ENCODE results near the gene STK4. TPM values are rescaled to one million over a fixed set of nuclear protein-coding genes. Genes with fewer than 3 reads are reported as not detected.

The STK4 gene
- total RNA-seq, 5 donors from 2014 or later (not counting 1 experiment from before 2014, with no cell fraction given): 244 to 315 (median 271) TPM

DNA sequence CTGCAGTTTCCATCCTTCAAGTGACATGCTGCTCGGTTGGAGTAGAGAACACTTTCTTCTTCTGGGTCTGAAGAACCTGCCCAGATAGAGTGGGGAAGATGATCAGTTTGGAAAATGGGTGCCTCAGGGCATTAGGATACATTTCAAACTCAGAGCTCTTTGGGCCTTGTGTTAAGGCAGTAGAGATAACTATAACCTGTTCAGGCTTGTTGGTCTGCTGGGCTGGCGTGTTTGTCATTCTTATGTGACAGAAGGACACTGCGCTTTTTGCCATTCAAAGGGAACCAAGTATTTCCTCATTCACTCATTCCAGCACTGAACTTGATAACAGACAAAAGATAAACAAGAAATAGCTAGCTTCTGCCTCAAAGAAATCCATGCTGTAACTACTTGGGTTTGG lies 9.9 kb upstream of the STK4 start:
- peaks cover 54% of the 10 kb centered on the region for H3K36me3 Mint-ChIP-seq
- peak overlapping the region in 1 of 2 donors; percentile 15 for H3K27ac Mint-ChIP-seq
- Histone ChIP-seq H3K4me1 (ENCODE audit: control insufficient read depth in 1 of 2, extremely low read depth in 1 of 2, insufficient read depth in 2 of 2, low read length in 2 of 2) (peaks cover 15 to 21% of the 10 kb centered on the region in 2 experiments), H3K4me3 (ENCODE audit: control insufficient read depth in 1 of 2, extremely low read depth in 1 of 2, low read length in 1 of 2) (no peak overlapping the region), H3K27me3 (replicated peaks in 1 of 2; ENCODE audit: control insufficient read depth in 2 of 2, extremely low read depth in 1 of 2, insufficient read depth in 2 of 2, low read length in 1 of 2) (no peaks in the 10 kb centered on the region), H3K9me3 (no peaks in the 10 kb centered on the region), H3K27ac (ENCODE audit: low read length) (no peak overlapping the region), H3K36me3 (ENCODE audit: control insufficient read depth in 2 of 2, extremely low read depth in 1 of 2, insufficient read depth in 1 of 2, low read length in 1 of 2) (peaks cover 12 to 44% of the 10 kb centered on the region in 2 donors)
- H3K9me3 Mint-ChIP-seq: no peaks in the 10 kb centered on the region
- POLR2A ChIA-PET: no interaction called here
- no peak for ATAC-seq (replicated peaks in 1 of 4)
- 100% methylated on average over 1 of the region's 3 CpGs for WGBS (ENCODE audit: insufficient coverage)
- CTCF ChIA-PET: no interaction called here
- peaks cover 57 to 77% (median 68%) of the 10 kb centered on the region in 3 donors for H3K4me1 Mint-ChIP-seq
- H3K4me3 Mint-ChIP-seq: no peak overlapping the region
- DNase-seq: no peak
- H3K27me3 Mint-ChIP-seq: no peaks in the 10 kb centered on the region

DNA sequence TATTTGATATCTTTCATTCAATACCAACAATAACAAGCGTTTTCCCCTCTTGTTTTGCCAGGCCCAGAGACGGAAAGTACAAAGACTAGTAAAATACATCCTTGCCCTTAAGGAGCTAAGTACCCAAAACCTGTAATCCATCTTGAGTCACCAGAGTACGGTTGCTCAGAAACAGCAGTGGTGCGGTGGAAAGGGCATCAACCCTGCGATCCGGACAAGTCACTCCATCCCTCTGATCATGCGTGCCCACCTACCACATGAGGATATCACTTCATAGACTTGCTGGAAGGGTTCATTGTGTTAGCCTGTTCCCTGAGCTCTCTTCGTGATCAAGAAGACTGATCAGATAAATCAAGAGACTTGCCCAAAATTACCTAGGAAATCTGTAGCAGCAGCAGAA lies 8.0 kb upstream of the STK4 start:
- Mint-ChIP-seq H3K4me3 (peak overlapping the region; percentile 94 to 99 (median 96)), H3K4me1 (peaks cover 53 to 72% (median 70%) of the 10 kb centered on the region in 3 donors), H3K36me3 (peaks cover 36% of the 10 kb centered on the region), H3K9me3 (no peaks in the 10 kb centered on the region), H3K27me3 (no peaks in the 10 kb centered on the region), H3K27ac (peak overlapping the region in 1 of 2 donors; percentile 51)
- Histone ChIP-seq H3K4me3 (ENCODE audit: control insufficient read depth in 1 of 2, extremely low read depth in 1 of 2, low read length in 1 of 2) (no peak overlapping the region), H3K27ac (ENCODE audit: low read length) (no peak overlapping the region), H3K4me1 (ENCODE audit: control insufficient read depth in 1 of 2, extremely low read depth in 1 of 2, insufficient read depth in 2 of 2, low read length in 2 of 2) (peaks cover 15 to 21% of the 10 kb centered on the region in 2 experiments), H3K9me3 (no peaks in the 10 kb centered on the region), H3K27me3 (replicated peaks in 1 of 2; ENCODE audit: control insufficient read depth in 2 of 2, extremely low read depth in 1 of 2, insufficient read depth in 2 of 2, low read length in 1 of 2) (no peaks in the 10 kb centered on the region), H3K36me3 (ENCODE audit: control insufficient read depth in 2 of 2, extremely low read depth in 1 of 2, insufficient read depth in 1 of 2, low read length in 1 of 2) (peaks cover 12 to 30% of the 10 kb centered on the region in 2 donors)
- ChIA-PET POLR2A (interaction anchor here (0.6 to 0.9 kb wide), 3 partner anchors 19 to 55 kb away, joined by 3 to 6 read pairs (median 3); no protein-coding TSS in a partner anchor), CTCF (interaction anchor here (0.7 to 1.5 kb wide), 7 partner anchors 9 to 56 kb away, joined by 3 to 8 read pairs (median 4); no protein-coding TSS in a partner anchor)
- ATAC-seq (replicated peaks in 1 of 4) (no peak), DNase-seq (no peak)
- 100% methylated on average over 4 of the region's 8 CpGs for WGBS (ENCODE audit: insufficient coverage)

GRCh38 chr20:44959082-44959637 lies 7.2 kb upstream of the STK4 start:
- no peak for DNase-seq
- no peak for ATAC-seq (replicated peaks in 1 of 4)
- H3K27ac ChIP-seq (ENCODE audit: low read length): no peak overlapping the region

DNA sequence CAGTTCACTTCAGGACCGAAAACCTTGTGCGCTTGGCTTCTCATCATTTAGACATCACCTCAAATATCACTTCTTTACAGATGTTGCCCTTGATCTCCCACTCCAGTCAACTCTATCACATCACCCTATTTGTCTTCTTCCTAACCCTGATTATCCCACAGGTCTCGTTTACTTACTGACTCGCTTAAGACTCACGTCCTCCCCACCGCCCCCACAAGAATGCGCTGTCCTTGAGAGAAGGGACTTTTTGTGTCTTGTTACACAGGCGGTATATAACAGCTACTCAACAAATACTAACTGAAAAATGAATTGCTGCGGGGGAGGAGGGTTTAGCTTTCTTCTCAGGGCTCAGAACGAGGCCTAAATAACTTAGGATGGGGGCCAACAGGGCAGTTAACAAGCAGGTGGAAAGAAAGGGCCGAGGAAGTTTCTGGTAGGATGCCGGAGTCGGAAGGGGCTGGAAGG lies 6.6 kb upstream of the STK4 start:
- ATAC-seq (replicated peaks in 1 of 4): peak; percentile 58 to 69 (median 61)

More at GRCh38 chr20:44959082-44959637, 7.2 kb upstream of the STK4 start:
- Mint-ChIP-seq H3K27ac (peak overlapping the region; percentile 82 to 91), H3K4me3 (peak overlapping the region; percentile 94 to 99 (median 96)), H3K9me3 (no peaks in the 10 kb centered on the region), H3K4me1 (peaks cover 46 to 68% (median 67%) of the 10 kb centered on the region in 3 donors), H3K36me3 (peaks cover 27% of the 10 kb centered on the region), H3K27me3 (no peaks in the 10 kb centered on the region)
- no peaks in the 10 kb centered on the region for H3K9me3 ChIP-seq
- POLR2A ChIA-PET: interaction anchor here (0.6 to 1.9 kb wide), 3 partner anchors 12 to 87 kb away, joined by 3 to 12 read pairs (median 3); no protein-coding TSS in a partner anchor
- H3K4me1 ChIP-seq (ENCODE audit: control insufficient read depth in 1 of 2, extremely low read depth in 1 of 2, insufficient read depth in 2 of 2, low read length in 2 of 2): peaks cover 15 to 21% of the 10 kb centered on the region in 2 experiments
- no peaks in the 10 kb centered on the region for H3K27me3 ChIP-seq (replicated peaks in 1 of 2; ENCODE audit: control insufficient read depth in 2 of 2, extremely low read depth in 1 of 2, insufficient read depth in 2 of 2, low read length in 1 of 2)
- H3K4me3 ChIP-seq (ENCODE audit: control insufficient read depth in 1 of 2, extremely low read depth in 1 of 2, low read length in 1 of 2): peak overlapping the region; percentile 33 to 82
- CTCF ChIA-PET: interaction anchor here (0.5 to 1.9 kb wide), 11 partner anchors 8 to 188 kb away, joined by 3 to 8 read pairs (median 4); no protein-coding TSS in a partner anchor
- peaks cover 7 to 21% of the 10 kb centered on the region in 2 donors for H3K36me3 ChIP-seq (ENCODE audit: control insufficient read depth in 2 of 2, extremely low read depth in 1 of 2, insufficient read depth in 1 of 2, low read length in 1 of 2)
- 0% methylated on average over 1 of the region's 8 CpGs for WGBS (ENCODE audit: insufficient coverage)

GRCh38 chr20:44960103-44960852 lies 6.0 kb upstream of the STK4 start, which contains the start of gene TOMM34:
TSS of gene TOMM34 (minus strand) at chr20:44960397. CDS start at chr20:44960333, 64 bp downstream.
- Mint-ChIP-seq H3K9me3 (no peaks in the 10 kb centered on the region), H3K27ac (peak within 1 kb of the TSS; percentile 95 to 97), H3K27me3 (no peaks in the 10 kb centered on the region), H3K4me3 (peak within 1 kb of the TSS; percentile 94 to 99 (median 96)), H3K4me1 (peaks cover 48 to 66% (median 63%) of the 10 kb centered on the region in 3 donors), H3K36me3 (peaks cover 17% of the 10 kb centered on the region)
- ChIA-PET POLR2A (interaction anchor here (0.6 to 1.9 kb wide), 6 partner anchors 11 to 1496 kb away, joined by 3 to 12 read pairs (median 6); no protein-coding TSS in a partner anchor), CTCF (interaction anchor here (0.5 to 1.9 kb wide), 12 partner anchors 10 to 752 kb away, joined by 3 to 6 read pairs (median 4); partner anchors contain the start of gene PABPC1L (in 1 of the 2))
- Histone ChIP-seq H3K36me3 (ENCODE audit: control insufficient read depth in 2 of 2, extremely low read depth in 1 of 2, insufficient read depth in 1 of 2, low read length in 1 of 2) (peaks cover 7 to 10% of the 10 kb centered on the region in 2 donors), H3K27ac (ENCODE audit: low read length) (peak within 1 kb of the TSS; percentile 57), H3K4me3 (ENCODE audit: control insufficient read depth in 1 of 2, extremely low read depth in 1 of 2, low read length in 1 of 2) (peak within 1 kb of the TSS; percentile 64 to 82), H3K27me3 (replicated peaks in 1 of 2; ENCODE audit: control insufficient read depth in 2 of 2, extremely low read depth in 1 of 2, insufficient read depth in 2 of 2, low read length in 1 of 2) (no peaks in the 10 kb centered on the region), H3K9me3 (no peaks in the 10 kb centered on the region), H3K4me1 (ENCODE audit: control insufficient read depth in 1 of 2, extremely low read depth in 1 of 2, insufficient read depth in 2 of 2, low read length in 2 of 2) (peaks cover 15 to 22% of the 10 kb centered on the region in 2 experiments)
- peak; percentile 96 to 99 (median 98) for ATAC-seq (replicated peaks in 1 of 4)
- WGBS (ENCODE audit: insufficient coverage): under 1% methylated on average over 56 of the region's 60 CpGs
- DNase-seq: peak; percentile 85 to 97 (median 91)

More for the DNA sequence above, 6.6 kb upstream of the STK4 start:
- Histone ChIP-seq H3K9me3 (no peaks in the 10 kb centered on the region), H3K4me3 (ENCODE audit: control insufficient read depth in 1 of 2, extremely low read depth in 1 of 2, low read length in 1 of 2) (peak overlapping the region; percentile 33 to 82), H3K27me3 (replicated peaks in 1 of 2; ENCODE audit: control insufficient read depth in 2 of 2, extremely low read depth in 1 of 2, insufficient read depth in 2 of 2, low read length in 1 of 2) (no peaks in the 10 kb centered on the region), H3K36me3 (ENCODE audit: control insufficient read depth in 2 of 2, extremely low read depth in 1 of 2, insufficient read depth in 1 of 2, low read length in 1 of 2) (peaks cover 7 to 16% of the 10 kb centered on the region in 2 donors), H3K27ac (ENCODE audit: low read length) (peak overlapping the region; percentile 4), H3K4me1 (ENCODE audit: control insufficient read depth in 1 of 2, extremely low read depth in 1 of 2, insufficient read depth in 2 of 2, low read length in 2 of 2) (peaks cover 15 to 21% of the 10 kb centered on the region in 2 experiments)
- DNase-seq: peak in 32 of 35 experiments; percentile 37 to 79 (median 58)
- ChIA-PET POLR2A (interaction anchor here (0.6 to 1.9 kb wide), 5 partner anchors 12 to 1495 kb away, joined by 3 to 12 read pairs (median 3); no protein-coding TSS in a partner anchor), CTCF (interaction anchor here (0.5 to 1.9 kb wide), 12 partner anchors 8 to 752 kb away, joined by 3 to 6 read pairs (median 4); partner anchors contain the start of gene PABPC1L (in 1 of the 2))
- WGBS (ENCODE audit: insufficient coverage): 7% methylated on average over 5 of the region's 13 CpGs
- H3K4me1 Mint-ChIP-seq: peaks cover 46 to 66% (median 64%) of the 10 kb centered on the region in 3 donors
- no peaks in the 10 kb centered on the region for H3K27me3 Mint-ChIP-seq
- H3K27ac Mint-ChIP-seq: peak overlapping the region; percentile 82 to 91
- H3K9me3 Mint-ChIP-seq: no peaks in the 10 kb centered on the region
- peaks cover 23% of the 10 kb centered on the region for H3K36me3 Mint-ChIP-seq
- H3K4me3 Mint-ChIP-seq: peak overlapping the region; percentile 94 to 99 (median 96)
